Stomach (tissue), 4 donors: ENCODE data around the gene TFF1.

Experiments
- EP300 ChIP-seq: sonication (generic); formaldehyde crosslinking; IDR thresholded peaks from one replicate; pipeline ENCODE4 v1.6.1; 2017; ENCODE audit warnings: antibody characterized with exemption
- POLR2AphosphoS5 ChIP-seq, 3 donors: sonication (generic); formaldehyde crosslinking; IDR thresholded peaks; one replicate each; pipeline ENCODE4 v1.6.1; 2016; ENCODE audit warnings: antibody characterized with exemption in 3 of 3
- TF ChIP-seq, protein P1 (sequence below), 7 experiments: fragments of 450-650 bp in 4 of 7; fragments of 200-600 bp in 3 of 7; sonication (generic) in 3 of 7; IDR thresholded peaks; one replicate each; pipeline ENCODE4 v1.5.1; 2016 to 2019; ENCODE audit warnings: antibody characterized with exemption in 7 of 7, control low read depth in 2 of 7, mild to moderate bottlenecking in 1 of 7

DNA sequence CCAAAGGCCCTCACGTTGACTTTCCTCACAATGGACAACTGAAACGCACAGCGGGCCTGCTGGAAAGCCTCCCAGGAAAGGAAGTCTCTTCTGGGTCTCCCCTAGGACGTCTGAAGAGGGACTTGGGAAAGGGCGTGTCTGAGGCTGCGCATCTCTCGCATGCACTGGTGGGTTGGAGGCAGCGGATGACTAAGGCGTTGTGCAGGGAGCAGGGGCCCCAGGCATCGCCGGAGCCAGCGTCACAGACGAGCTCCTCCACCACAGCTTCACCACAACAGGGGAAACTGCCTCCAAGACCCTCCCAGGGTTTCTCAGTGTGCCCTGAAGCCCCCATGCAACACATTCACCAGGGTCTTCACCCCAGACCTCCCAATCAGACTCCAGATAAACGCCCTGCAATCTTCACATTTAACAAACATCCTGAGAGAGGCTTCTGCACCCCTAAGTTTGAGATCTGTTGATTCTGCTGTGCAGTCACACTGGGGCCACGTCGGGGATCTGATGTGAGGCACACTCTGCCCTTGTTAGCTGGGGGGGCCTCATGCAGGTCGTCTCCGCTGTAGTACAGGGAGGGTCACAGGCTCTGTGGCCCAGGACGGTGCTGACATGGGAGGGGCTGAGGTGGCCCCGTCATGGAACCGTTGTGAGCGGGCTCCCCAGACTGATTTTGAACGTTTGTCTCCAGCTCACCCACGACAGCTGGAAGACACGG is 7.0 kb upstream of the TFF1 start:
- TF ChIP-seq, protein P1, sequence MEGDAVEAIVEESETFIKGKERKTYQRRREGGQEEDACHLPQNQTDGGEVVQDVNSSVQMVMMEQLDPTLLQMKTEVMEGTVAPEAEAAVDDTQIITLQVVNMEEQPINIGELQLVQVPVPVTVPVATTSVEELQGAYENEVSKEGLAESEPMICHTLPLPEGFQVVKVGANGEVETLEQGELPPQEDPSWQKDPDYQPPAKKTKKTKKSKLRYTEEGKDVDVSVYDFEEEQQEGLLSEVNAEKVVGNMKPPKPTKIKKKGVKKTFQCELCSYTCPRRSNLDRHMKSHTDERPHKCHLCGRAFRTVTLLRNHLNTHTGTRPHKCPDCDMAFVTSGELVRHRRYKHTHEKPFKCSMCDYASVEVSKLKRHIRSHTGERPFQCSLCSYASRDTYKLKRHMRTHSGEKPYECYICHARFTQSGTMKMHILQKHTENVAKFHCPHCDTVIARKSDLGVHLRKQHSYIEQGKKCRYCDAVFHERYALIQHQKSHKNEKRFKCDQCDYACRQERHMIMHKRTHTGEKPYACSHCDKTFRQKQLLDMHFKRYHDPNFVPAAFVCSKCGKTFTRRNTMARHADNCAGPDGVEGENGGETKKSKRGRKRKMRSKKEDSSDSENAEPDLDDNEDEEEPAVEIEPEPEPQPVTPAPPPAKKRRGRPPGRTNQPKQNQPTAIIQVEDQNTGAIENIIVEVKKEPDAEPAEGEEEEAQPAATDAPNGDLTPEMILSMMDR (IDR thresholded peaks at IDR 0.05) = no peak
- TF ChIP-seq POLR2AphosphoS5 (IDR thresholded peaks at IDR 0.05) (no peak), EP300 (no peak)
